T-cell (primary cell): ENCODE measurements around the gene KSR2. TPM values are rescaled to one million over a fixed set of nuclear protein-coding genes. Genes with fewer than 3 reads are reported as not detected.
A peak's percentile ranks its signal among the peaks of the same experiment; 100 is the strongest.

Experiments used
- ATAC-seq, 4 experiments: fragments of 200-7000 bp in 3 of 4; fragments of 150-1000 bp in 1 of 4; cut with Tn5 transposase; replicated peaks in 1 of 4; 1 replicate in 3 of 4; 2 replicates in 1 of 4; pipeline ENCODE4 v1.10.0; 2021; ENCODE audit warnings: moderate library complexity in 3 of 4, mild to moderate bottlenecking in 2 of 4, moderate number of reproducible peaks in 1 of 4
- CTCF ChIA-PET, 2 donors: fragments of 300-600 bp; sonication (Branson Sonifier 250); formaldehyde crosslinking; loops; one replicate each; lab custom pipeline; 2022; ENCODE audit warnings: antibody characterized with exemption in 2 of 2; lab: Charles Lee
- POLR2A ChIA-PET, 2 donors: fragments of 300-600 bp; sonication (Branson Sonifier 250); formaldehyde crosslinking; loops; one replicate each; lab custom pipeline; 2022; ENCODE audit warnings: antibody characterized with exemption in 2 of 2; lab: Charles Lee
- DNase-seq, 35 experiments: peaks; one replicate each; pipeline versions ENCODE4 v3.0.0 to v3.0.0-alpha.2; 2013 to 2023
- H3K27ac ChIP-seq: one replicate; pipeline ENCODE4 v1.5.1; 2013; ENCODE audit warnings: low read length
- H3K27me3 ChIP-seq, 2 experiments: replicated peaks in 1 of 2; 1 replicate in 1 of 2; 2 replicates in 1 of 2; pipeline versions ENCODE4 v1.6.1 to v1.7.0; 2013; ENCODE audit warnings: low read length in 1 of 2, mixed read lengths in 1 of 2; ENCODE audit not compliant: control insufficient read depth in 2 of 2, insufficient read depth in 2 of 2; ENCODE audit errors: extremely low read depth in 1 of 2
- H3K36me3 ChIP-seq, 2 donors: 1 replicate in 1 of 2; 2 replicates in 1 of 2; pipeline versions ENCODE4 v1.6.1 to v1.7.0; 2013; ENCODE audit warnings: low read length in 1 of 2; ENCODE audit not compliant: control insufficient read depth in 2 of 2, insufficient read depth in 1 of 2; ENCODE audit errors: extremely low read depth in 1 of 2
- H3K4me1 ChIP-seq, 2 experiments: 1 replicate in 1 of 2; 2 replicates in 1 of 2; pipeline versions ENCODE4 v1.6.1 to v1.7.0; 2013; ENCODE audit warnings: low read length in 2 of 2, mixed read lengths in 1 of 2; ENCODE audit not compliant: insufficient read depth in 2 of 2, control insufficient read depth in 1 of 2; ENCODE audit errors: extremely low read depth in 1 of 2
- H3K4me3 ChIP-seq, 2 donors: 1 replicate in 1 of 2; 2 replicates in 1 of 2; pipeline versions ENCODE4 v1.5.1 to v1.7.0; 2013; ENCODE audit warnings: mild to moderate bottlenecking in 2 of 2, low read length in 1 of 2, moderate library complexity in 1 of 2; ENCODE audit not compliant: control insufficient read depth in 1 of 2; ENCODE audit errors: extremely low read depth in 1 of 2
- H3K9me3 ChIP-seq: 2 replicates; pipeline ENCODE4 v1.7.0; 2013
- H3K27ac Mint-ChIP-seq, 2 donors: one replicate each; pipeline ENCODE4 v1.8.0; 2020 to 2021; ENCODE audit warnings: mild to moderate bottlenecking in 2 of 2, mixed read lengths in 2 of 2
- H3K27me3 Mint-ChIP-seq, 2 donors: one replicate each; pipeline ENCODE4 v1.8.0; 2021 to 2022; ENCODE audit warnings: mixed read lengths in 2 of 2
- H3K36me3 Mint-ChIP-seq: one replicate; pipeline ENCODE4 v1.8.0; 2021; ENCODE audit warnings: mixed read lengths
- H3K4me1 Mint-ChIP-seq, 3 donors: one replicate each; pipeline ENCODE4 v1.8.0; 2020 to 2022; ENCODE audit warnings: mixed read lengths in 3 of 3, mild to moderate bottlenecking in 1 of 3
- H3K4me3 Mint-ChIP-seq, 3 donors: one replicate each; pipeline ENCODE4 v1.8.0; 2020 to 2022; ENCODE audit warnings: mild to moderate bottlenecking in 3 of 3, mixed read lengths in 3 of 3, moderate library complexity in 3 of 3
- H3K9me3 Mint-ChIP-seq, 3 donors: one replicate each; pipeline ENCODE4 v1.8.0; 2020 to 2022; ENCODE audit warnings: mixed read lengths in 3 of 3
- WGBS: methylation state at CpG from one replicate; pipeline ENCODE4 v1.1.5; 2013; ENCODE audit warnings: missing lambda C conversion rate; ENCODE audit not compliant: insufficient coverage; 5-methylcytosine and 5-hydroxymethylcytosine counted together
- total RNA-seq, 35 experiments: library from RNA in 6 of 35; stranded (reverse) in 6 of 35; fragments of 120-200 nt in 1 of 35; gene quantifications; one replicate each; pipeline versions ENCODE4 v1.2.1 to v1.2.4 and lab custom pipeline; 2013 to 2026

KSR2 gene
- total RNA-seq, 5 donors from 2014 or later (not counting 1 experiment from before 2014, with no cell fraction given) = 0.03 to 0.10 (median 0.06) TPM

DNA sequence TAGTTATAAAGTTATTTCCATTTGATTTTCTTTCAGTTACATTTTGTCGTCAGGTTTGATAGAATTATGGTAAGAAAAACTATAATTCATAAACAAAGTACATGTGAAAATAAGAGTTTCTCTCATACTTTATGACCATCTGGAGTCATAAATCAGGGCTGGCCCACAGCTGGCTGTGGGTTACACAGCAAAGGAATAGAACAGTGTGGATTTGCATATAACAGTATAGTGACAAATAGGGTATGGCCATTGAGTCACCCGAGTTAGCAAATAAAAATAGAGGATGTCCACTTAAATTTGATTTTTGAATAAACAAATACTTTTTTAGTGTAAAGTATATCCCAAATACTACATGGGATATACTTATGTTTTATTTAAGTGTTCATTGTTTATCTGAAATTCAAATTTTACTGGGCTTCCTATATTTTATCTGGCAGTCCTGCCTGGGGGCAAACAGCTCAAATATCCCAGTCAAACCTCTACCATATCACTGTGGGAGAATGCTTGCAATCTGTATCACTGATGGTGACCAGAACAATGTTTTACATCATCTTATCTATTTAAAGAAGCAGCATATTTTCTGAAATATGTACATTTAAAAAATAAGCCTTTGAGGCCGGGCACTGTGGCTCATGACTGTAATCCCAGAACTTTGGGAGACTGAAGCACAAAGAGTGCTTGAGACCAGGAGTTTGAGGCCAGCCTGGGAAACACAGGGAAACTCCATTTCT is 65.5 kb downstream of the KSR2 start:
- ChIA-PET CTCF (no interaction called here), POLR2A (no interaction called here)
- no peaks in the 10 kb centered on the region for H3K4me1 Mint-ChIP-seq
- DNase-seq (no peak), ATAC-seq (no peak)
- H3K4me3 ChIP-seq = no peak overlapping the region
- no peak overlapping the region for H3K27ac ChIP-seq
- peaks cover 0 to 3% of the 10 kb centered on the region in 2 experiments for H3K27me3 ChIP-seq
- H3K36me3 ChIP-seq = no peaks in the 10 kb centered on the region
- H3K4me3 Mint-ChIP-seq = no peak overlapping the region
- no peak overlapping the region for H3K27ac Mint-ChIP-seq
- H3K27me3 Mint-ChIP-seq = no peaks in the 10 kb centered on the region
- H3K9me3 ChIP-seq = no peaks in the 10 kb centered on the region
- peaks cover 0 to 3% of the 10 kb centered on the region in 2 experiments for H3K4me1 ChIP-seq
- peaks cover 2% of the 10 kb centered on the region for H3K36me3 Mint-ChIP-seq
- no CpG with 5 or more reads among the region's 3 CpGs for WGBS
- H3K9me3 Mint-ChIP-seq = peaks cover 0 to 8% (median 7%) of the 10 kb centered on the region in 3 donors

DNA sequence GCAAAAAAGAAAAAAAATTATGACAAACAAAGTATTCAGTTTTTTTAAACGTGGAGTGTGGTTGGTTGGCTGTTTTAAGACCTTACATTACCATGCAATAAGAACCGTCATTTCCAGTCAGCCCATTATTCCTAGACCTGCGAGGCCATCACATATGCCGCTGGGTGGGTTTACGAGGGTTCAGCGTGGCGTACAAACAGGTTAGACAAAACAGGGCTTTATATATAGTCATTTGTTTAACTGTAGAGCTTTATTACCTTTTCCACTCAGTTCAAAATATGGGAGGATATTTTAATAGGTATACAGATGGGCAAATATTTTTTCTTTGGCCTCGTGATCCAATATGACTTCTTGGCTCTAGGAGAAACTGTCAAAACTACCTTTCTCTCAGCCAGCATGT is 67.2 kb downstream of the KSR2 start:
- Histone ChIP-seq H3K27ac (no peak overlapping the region), H3K4me1 (no peaks in the 10 kb centered on the region), H3K4me3 (no peak overlapping the region), H3K36me3 (no peaks in the 10 kb centered on the region), H3K9me3 (no peaks in the 10 kb centered on the region), H3K27me3 (peaks cover 0 to 3% of the 10 kb centered on the region in 2 experiments)
- H3K4me3 Mint-ChIP-seq = no peak overlapping the region
- ATAC-seq = no peak
- peaks cover 0 to 8% (median 7%) of the 10 kb centered on the region in 3 donors for H3K9me3 Mint-ChIP-seq
- no peaks in the 10 kb centered on the region for H3K4me1 Mint-ChIP-seq
- DNase-seq = no peak
- ChIA-PET CTCF (no interaction called here), POLR2A (no interaction called here)
- 100% methylated on average over 1 of the region's 8 CpGs for WGBS
- H3K27me3 Mint-ChIP-seq = peaks cover 0 to 3% of the 10 kb centered on the region in 2 donors
- peaks cover 2% of the 10 kb centered on the region for H3K36me3 Mint-ChIP-seq
- H3K27ac Mint-ChIP-seq = no peak overlapping the region

DNA sequence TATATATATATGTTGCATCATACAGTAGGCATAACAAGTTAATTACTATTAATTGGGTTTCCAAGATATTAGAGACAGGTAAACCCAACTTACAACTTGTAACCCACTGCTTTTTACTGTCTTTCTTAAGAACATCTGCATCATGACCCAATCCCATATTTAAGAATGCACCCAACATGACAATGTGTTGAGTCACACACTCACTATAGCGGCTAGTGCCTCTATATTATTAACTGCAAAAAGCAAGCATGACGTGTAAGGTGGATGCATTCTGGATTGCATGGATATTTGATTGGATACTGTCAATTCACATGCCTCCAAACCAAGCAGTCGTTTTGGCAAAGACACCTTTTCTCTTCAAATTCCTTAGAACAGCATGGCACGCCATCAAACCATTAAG is 68.2 kb downstream of the KSR2 start:
- peaks cover 0 to 3% of the 10 kb centered on the region in 2 experiments for H3K27me3 ChIP-seq
- peaks cover 3 to 10% (median 8%) of the 10 kb centered on the region in 3 donors for H3K9me3 Mint-ChIP-seq
- H3K4me1 Mint-ChIP-seq = no peaks in the 10 kb centered on the region
- no peak for DNase-seq
- no peak overlapping the region for H3K4me3 ChIP-seq
- ChIA-PET CTCF (no interaction called here), POLR2A (no interaction called here)
- no peak overlapping the region for H3K27ac Mint-ChIP-seq
- H3K36me3 Mint-ChIP-seq = peaks cover 2% of the 10 kb centered on the region
- H3K4me3 Mint-ChIP-seq = no peak overlapping the region
- H3K27me3 Mint-ChIP-seq = peaks cover 2 to 7% of the 10 kb centered on the region in 2 donors
- no peak overlapping the region for H3K27ac ChIP-seq
- no peaks in the 10 kb centered on the region for H3K4me1 ChIP-seq
- ATAC-seq = no peak
- no peaks in the 10 kb centered on the region for H3K9me3 ChIP-seq
- WGBS = no CpG with 5 or more reads among the region's 4 CpGs
- no peaks in the 10 kb centered on the region for H3K36me3 ChIP-seq

DNA sequence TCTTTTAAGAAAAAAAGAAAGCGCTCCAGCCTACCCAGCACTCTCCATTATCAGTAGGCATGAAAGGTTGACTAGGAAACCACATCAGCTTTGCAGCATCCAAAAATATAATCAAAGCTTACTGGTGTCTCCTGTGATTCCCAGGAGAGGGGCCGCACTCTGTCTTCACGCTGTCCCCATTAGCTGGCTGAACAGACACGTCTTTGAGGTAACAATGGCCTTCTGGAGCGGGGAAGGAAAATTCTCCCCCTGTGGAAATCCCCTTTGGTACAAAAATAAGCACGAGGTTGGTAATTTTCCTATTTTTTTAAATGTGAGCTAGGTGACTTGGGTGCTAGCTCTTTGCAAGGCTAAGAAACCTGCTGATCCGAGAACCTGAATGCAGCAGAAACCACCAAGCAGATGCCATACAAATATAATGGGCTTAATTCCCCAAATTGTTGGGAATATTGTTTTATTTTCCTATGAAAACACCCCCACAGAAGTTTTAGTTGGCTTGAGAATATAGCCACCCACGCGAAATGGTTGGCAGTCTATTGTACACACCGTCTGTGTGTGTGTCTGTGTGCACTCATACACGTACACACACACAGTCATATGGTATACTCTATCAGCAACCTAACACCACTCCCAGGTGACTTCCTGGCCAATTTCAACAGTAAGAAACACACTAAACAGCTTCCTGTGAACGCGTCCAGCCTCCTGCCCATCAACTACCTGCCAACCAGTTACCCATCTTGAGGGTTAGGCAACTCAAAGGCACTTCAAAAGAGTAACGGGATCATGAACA is 71.2 kb downstream of the KSR2 start:
- Histone ChIP-seq H3K4me1 (no peaks in the 10 kb centered on the region), H3K27me3 (peaks cover 0 to 5% of the 10 kb centered on the region in 2 experiments), H3K9me3 (no peaks in the 10 kb centered on the region), H3K36me3 (no peaks in the 10 kb centered on the region), H3K27ac (no peak overlapping the region), H3K4me3 (no peak overlapping the region)
- ChIA-PET POLR2A (no interaction called here), CTCF (no interaction called here)
- peaks cover 5 to 7% of the 10 kb centered on the region in 2 donors for H3K27me3 Mint-ChIP-seq
- peaks cover 2% of the 10 kb centered on the region for H3K36me3 Mint-ChIP-seq
- H3K4me1 Mint-ChIP-seq = no peaks in the 10 kb centered on the region
- ATAC-seq (no peak), DNase-seq (peak in 1 of 35 experiments; percentile 2)
- H3K9me3 Mint-ChIP-seq = peaks cover 3 to 10% (median 8%) of the 10 kb centered on the region in 3 donors
- 44% methylated on average over 4 of the region's 14 CpGs for WGBS
- no peak overlapping the region for H3K4me3 Mint-ChIP-seq
- no peak overlapping the region for H3K27ac Mint-ChIP-seq

DNA sequence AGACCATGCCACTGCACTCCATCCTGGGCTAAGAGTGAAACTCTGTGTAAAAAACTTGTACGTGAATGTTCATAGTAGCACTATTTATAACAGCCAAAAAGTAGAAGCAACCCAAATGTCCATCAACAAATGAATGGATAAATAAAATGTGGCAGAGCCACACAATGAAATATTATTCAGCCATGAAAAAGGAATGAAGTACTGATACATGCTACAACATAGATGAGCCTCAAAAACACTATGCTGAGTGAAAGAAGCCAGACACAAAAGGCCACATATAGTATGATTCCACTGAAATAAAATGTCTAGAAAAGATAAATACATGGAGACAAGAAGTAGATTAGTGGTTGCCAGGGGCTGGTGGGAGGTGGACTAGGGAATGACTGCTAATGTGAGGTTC is 72.8 kb downstream of the KSR2 start:
- Mint-ChIP-seq H3K27me3 (peaks cover 5 to 7% of the 10 kb centered on the region in 2 donors), H3K4me3 (no peak overlapping the region), H3K9me3 (peaks cover 3 to 10% (median 8%) of the 10 kb centered on the region in 3 donors), H3K36me3 (peaks cover 2% of the 10 kb centered on the region), H3K27ac (no peak overlapping the region), H3K4me1 (no peaks in the 10 kb centered on the region)
- no peaks in the 10 kb centered on the region for H3K9me3 ChIP-seq
- ChIA-PET POLR2A (no interaction called here), CTCF (no interaction called here)
- ATAC-seq (no peak), DNase-seq (no peak)
- H3K4me1 ChIP-seq = no peaks in the 10 kb centered on the region
- WGBS = no CpG with 5 or more reads among the region's 1 CpG
- no peaks in the 10 kb centered on the region for H3K36me3 ChIP-seq
- no peak overlapping the region for H3K4me3 ChIP-seq
- peaks cover 0 to 3% of the 10 kb centered on the region in 2 experiments for H3K27me3 ChIP-seq
- H3K27ac ChIP-seq = no peak overlapping the region

DNA sequence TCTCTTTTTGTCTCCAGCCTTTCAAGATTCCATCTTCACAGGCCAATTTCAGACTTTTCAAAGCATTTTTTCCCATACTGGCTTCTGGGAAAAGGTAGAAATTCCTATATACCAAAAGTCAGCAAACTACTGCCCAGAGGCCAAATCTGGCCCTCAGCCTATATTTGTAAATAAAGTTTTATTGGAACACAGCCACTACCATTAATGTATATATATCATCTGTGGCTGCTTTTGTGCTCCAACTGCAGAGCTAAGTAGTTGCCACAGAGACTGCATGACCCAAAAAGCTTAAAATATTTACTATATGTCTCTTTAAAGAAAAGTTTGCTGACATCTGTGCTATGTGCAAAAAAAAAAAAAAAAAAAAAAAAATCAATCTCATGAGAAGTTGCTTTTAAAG is 76.3 kb downstream of the KSR2 start:
- H3K4me1 ChIP-seq = no peaks in the 10 kb centered on the region
- no peaks in the 10 kb centered on the region for H3K4me1 Mint-ChIP-seq
- H3K9me3 Mint-ChIP-seq = peaks cover 0 to 4% (median 3%) of the 10 kb centered on the region in 3 donors
- H3K27ac ChIP-seq = no peak overlapping the region
- no peak overlapping the region for H3K4me3 ChIP-seq
- no peak for DNase-seq
- H3K4me3 Mint-ChIP-seq = no peak overlapping the region
- no peaks in the 10 kb centered on the region for H3K36me3 Mint-ChIP-seq
- ChIA-PET POLR2A (no interaction called here), CTCF (interaction anchor here in 1 of 2 donors (0.6 kb wide), 2 partner anchors 12 to 115 kb away, joined by 3 to 4 read pairs; no protein-coding TSS in a partner anchor)
- H3K27me3 Mint-ChIP-seq = peaks cover 8 to 12% of the 10 kb centered on the region in 2 donors
- H3K27me3 ChIP-seq = peaks cover 0 to 3% of the 10 kb centered on the region in 2 experiments
- no peaks in the 10 kb centered on the region for H3K36me3 ChIP-seq
- no peak for ATAC-seq
- no peaks in the 10 kb centered on the region for H3K9me3 ChIP-seq
- no peak overlapping the region for H3K27ac Mint-ChIP-seq
